ENCODE results near the gene PRPSAP1. TPM values are rescaled to one million over a fixed set of nuclear protein-coding genes. Genes with fewer than 3 reads are reported as not detected.

Gene PRPSAP1
- total RNA-seq, 1 donor, result 23.4 TPM

- peaks cover 6% of the 10 kb centered on the region for H3K27me3 ChIP-seq (ENCODE audit: insufficient read depth, low read length)
- H3K9me3 ChIP-seq (ENCODE audit: low read depth, low read length), result no peaks in the 10 kb centered on the region
- peaks cover 43% of the 10 kb centered on the region for H3K4me1 ChIP-seq (ENCODE audit: insufficient read depth, low read length)
- no peak overlapping the region for H3K4me3 ChIP-seq (ENCODE audit: low read length)
Observed at GRCh38 chr17:76385892-76386786, 32.4 kb upstream of the PRPSAP1 start.

GRCh38 chr17:76384987-76385891 is 31.5 kb upstream of the PRPSAP1 start:
- Histone ChIP-seq H3K27me3 (ENCODE audit: insufficient read depth, low read length) (peaks cover 6% of the 10 kb centered on the region), H3K4me1 (ENCODE audit: insufficient read depth, low read length) (peaks cover 47% of the 10 kb centered on the region), H3K4me3 (ENCODE audit: low read length) (peak overlapping the region; percentile 45), H3K9me3 (ENCODE audit: low read depth, low read length) (no peaks in the 10 kb centered on the region)

GRCh38 chr17:76384222-76384986 is 30.7 kb upstream of the PRPSAP1 start, which contains the start of gene SPHK1:
SPHK1 (plus strand) TSS chr17:76384609; CDS start chr17:76385645, 1,036 bp downstream.
- peak within 1 kb of the TSS; percentile 45 for H3K4me3 ChIP-seq (ENCODE audit: low read length)
- no peaks in the 10 kb centered on the region for H3K9me3 ChIP-seq (ENCODE audit: low read depth, low read length)
- peaks cover 47% of the 10 kb centered on the region for H3K4me1 ChIP-seq (ENCODE audit: insufficient read depth, low read length)
- peaks cover 6% of the 10 kb centered on the region for H3K27me3 ChIP-seq (ENCODE audit: insufficient read depth, low read length)

- Histone ChIP-seq H3K27me3 (ENCODE audit: insufficient read depth, low read length) (peaks cover 6% of the 10 kb centered on the region), H3K4me3 (ENCODE audit: low read length) (peak overlapping the region; percentile 45)
Observed at GRCh38 chr17:76383546-76384221, 30.0 kb upstream of the PRPSAP1 start.

GRCh38 chr17:76382803-76383545 is 29.3 kb upstream of the PRPSAP1 start:
- Histone ChIP-seq H3K27me3 (ENCODE audit: insufficient read depth, low read length) (peaks cover 6% of the 10 kb centered on the region), H3K4me3 (ENCODE audit: low read length) (peak overlapping the region; percentile 45), H3K9me3 (ENCODE audit: low read depth, low read length) (no peaks in the 10 kb centered on the region), H3K4me1 (ENCODE audit: insufficient read depth, low read length) (peaks cover 47% of the 10 kb centered on the region)

More at GRCh38 chr17:76383546-76384221, 30.0 kb upstream of the PRPSAP1 start:
- H3K9me3 ChIP-seq (ENCODE audit: low read depth, low read length), result no peaks in the 10 kb centered on the region
- peaks cover 47% of the 10 kb centered on the region for H3K4me1 ChIP-seq (ENCODE audit: insufficient read depth, low read length)

- no peaks in the 10 kb centered on the region for H3K9me3 ChIP-seq (ENCODE audit: low read depth, low read length)
- peaks cover 6% of the 10 kb centered on the region for H3K27me3 ChIP-seq (ENCODE audit: insufficient read depth, low read length)
- peak overlapping the region; percentile 45 for H3K4me3 ChIP-seq (ENCODE audit: low read length)
- H3K4me1 ChIP-seq (ENCODE audit: insufficient read depth, low read length), result peaks cover 47% of the 10 kb centered on the region
Observed at GRCh38 chr17:76382351-76382802, 28.7 kb upstream of the PRPSAP1 start.

- H3K4me3 ChIP-seq (ENCODE audit: low read length), result peak overlapping the region; percentile 45
- H3K9me3 ChIP-seq (ENCODE audit: low read depth, low read length), result no peaks in the 10 kb centered on the region
- peaks cover 6% of the 10 kb centered on the region for H3K27me3 ChIP-seq (ENCODE audit: insufficient read depth, low read length)
- H3K4me1 ChIP-seq (ENCODE audit: insufficient read depth, low read length), result peaks cover 47% of the 10 kb centered on the region
Observed at GRCh38 chr17:76381633-76382350, 28.1 kb upstream of the PRPSAP1 start.

GRCh38 chr17:76379646-76380376 is 26.1 kb upstream of the PRPSAP1 start:
- Histone ChIP-seq H3K4me3 (ENCODE audit: low read length) (no peak overlapping the region), H3K27me3 (ENCODE audit: insufficient read depth, low read length) (no peaks in the 10 kb centered on the region), H3K4me1 (ENCODE audit: insufficient read depth, low read length) (peaks cover 33% of the 10 kb centered on the region), H3K9me3 (ENCODE audit: low read depth, low read length) (no peaks in the 10 kb centered on the region)

GRCh38 chr17:76379275-76379641 is 25.5 kb upstream of the PRPSAP1 start:
- H3K4me3 ChIP-seq (ENCODE audit: low read length), result no peak overlapping the region
- no peaks in the 10 kb centered on the region for H3K27me3 ChIP-seq (ENCODE audit: insufficient read depth, low read length)
- H3K9me3 ChIP-seq (ENCODE audit: low read depth, low read length), result no peaks in the 10 kb centered on the region
- H3K4me1 ChIP-seq (ENCODE audit: insufficient read depth, low read length), result peaks cover 29% of the 10 kb centered on the region

GRCh38 chr17:76378548-76379274 is 25.0 kb upstream of the PRPSAP1 start:
- H3K27me3 ChIP-seq (ENCODE audit: insufficient read depth, low read length), result no peaks in the 10 kb centered on the region
- H3K4me3 ChIP-seq (ENCODE audit: low read length), result no peak overlapping the region
- peaks cover 26% of the 10 kb centered on the region for H3K4me1 ChIP-seq (ENCODE audit: insufficient read depth, low read length)
- no peaks in the 10 kb centered on the region for H3K9me3 ChIP-seq (ENCODE audit: low read depth, low read length)

- Histone ChIP-seq H3K4me3 (ENCODE audit: low read length) (no peak overlapping the region), H3K4me1 (ENCODE audit: insufficient read depth, low read length) (peaks cover 8% of the 10 kb centered on the region), H3K9me3 (ENCODE audit: low read depth, low read length) (no peaks in the 10 kb centered on the region), H3K27me3 (ENCODE audit: insufficient read depth, low read length) (no peaks in the 10 kb centered on the region)
Observed at GRCh38 chr17:76376318-76377133, 22.8 kb upstream of the PRPSAP1 start.
